Activated CD4-positive, alpha-beta T cell treated with anti-CD3 and anti-CD28 coated beads, Interleukin-2, amount 50 U/mL, for 48 hours (primary cell): ENCODE data around the gene ENTPD2.
"Not testable (repeated sequence)": the region's sequence is repeated elsewhere in the genome, so short reads cannot be mapped to it uniquely, and the experiment has no call there.

Source experiments
- DNase-seq, 2 experiments: peaks; one replicate each; pipeline ENCODE4 v3.0.0-alpha.2; 2020

The ENTPD2 gene

GRCh38 chr9:137063311-137064026 lies 9.6 kb upstream of the ENTPD2 start:
- no peak for DNase-seq

- DNase-seq, result not testable (repeated sequence)
Observed at GRCh38 chr9:137062798-137063197, 8.9 kb upstream of the ENTPD2 start.

- no peak for DNase-seq
Observed at GRCh38 chr9:137062384-137062783, 8.5 kb upstream of the ENTPD2 start.

- no peak for DNase-seq
Observed at GRCh38 chr9:137058521-137059234, 4.8 kb upstream of the ENTPD2 start.

- DNase-seq, result no peak
Observed at GRCh38 chr9:137057545-137057944, 3.7 kb upstream of the ENTPD2 start.

GRCh38 chr9:137056739-137057415 lies 3.0 kb upstream of the ENTPD2 start:
- no peak for DNase-seq

GRCh38 chr9:137055385-137056364 lies 1.8 kb upstream of the ENTPD2 start:
- no peak for DNase-seq

- no peak for DNase-seq
Observed at GRCh38 chr9:137054932-137055384, 1.1 kb upstream of the ENTPD2 start.

GRCh38 chr9:137052998-137053943 lies 590 bp downstream of the ENTPD2 start:
- DNase-seq, result no peak

- no peak for DNase-seq
Observed at GRCh38 chr9:137052293-137052692, 1.6 kb downstream of the ENTPD2 start.

- no peak for DNase-seq
Observed at GRCh38 chr9:137051145-137051724, 2.6 kb downstream of the ENTPD2 start.

- no peak for DNase-seq
Observed at GRCh38 chr9:137050570-137050969, 3.3 kb downstream of the ENTPD2 start.

GRCh38 chr9:137049544-137050449 lies 4.1 kb downstream of the ENTPD2 start:
- DNase-seq, result peak; percentile 75 to 79

- DNase-seq, result no peak
Observed at GRCh38 chr9:137048655-137049543, 5.0 kb downstream of the ENTPD2 start.

- DNase-seq, result peak; percentile 87 to 91
Observed at GRCh38 chr9:137046088-137046787, 7.6 kb downstream of the ENTPD2 start, which contains the start of gene NPDC1. TSS of gene NPDC1 (minus strand) at chr9:137046177. CDS start at chr9:137045989, 188 bp downstream.

- DNase-seq, result peak in 1 of 2 experiments; percentile 52
Observed at GRCh38 chr9:137045294-137046087, 8.4 kb downstream of the ENTPD2 start.
